Chondrocyte (in vitro differentiated cells): ENCODE data around the gene PDHB. TPM values are rescaled to one million over a fixed set of nuclear protein-coding genes. Genes with fewer than 3 reads are reported as not detected.

Source experiments
- DNase-seq: peaks from one replicate; pipeline ENCODE4 v3.0.0; 2021; ENCODE audit warnings: mixed read lengths, low spot score
- H3K27ac Mint-ChIP-seq: one replicate; pipeline ENCODE4 v1.8.0; 2021; ENCODE audit warnings: mild to moderate bottlenecking, moderate library complexity, mixed read lengths; ENCODE audit not compliant: unreplicated experiment
- H3K27me3 Mint-ChIP-seq: 2 replicates; pipeline ENCODE4 v1.8.0; 2021; ENCODE audit warnings: low read depth, mixed read lengths
- H3K36me3 Mint-ChIP-seq: 2 replicates; pipeline ENCODE4 v1.8.0; 2021; ENCODE audit warnings: low read depth, mixed read lengths
- H3K4me1 Mint-ChIP-seq: 2 replicates; pipeline ENCODE4 v1.8.0; 2021; ENCODE audit warnings: low read depth, mild to moderate bottlenecking, mixed read lengths
- H3K4me3 Mint-ChIP-seq: one replicate; pipeline ENCODE4 v1.8.0; 2021; ENCODE audit warnings: mild to moderate bottlenecking, moderate library complexity, mixed read lengths; ENCODE audit not compliant: unreplicated experiment
- H3K9me3 Mint-ChIP-seq: 2 replicates; pipeline ENCODE4 v1.8.0; 2021; ENCODE audit warnings: low read depth, mixed read lengths
- total RNA-seq: library from RNA; stranded (reverse); gene quantifications from 3 replicates; pipeline ENCODE4 v1.2.1, GENCODE V29; 2021
- TF ChIP-seq, protein P1 (sequence below): fragments of 200-600 bp; sonication (generic); IDR thresholded peaks from 2 replicates; pipeline ENCODE4 v1.5.0; 2021; ENCODE audit warnings: antibody characterized with exemption, mild to moderate bottlenecking, moderate library complexity

Gene PDHB
- total RNA-seq, 1 donor from 2014 or later, result 84.7 TPM

DNA sequence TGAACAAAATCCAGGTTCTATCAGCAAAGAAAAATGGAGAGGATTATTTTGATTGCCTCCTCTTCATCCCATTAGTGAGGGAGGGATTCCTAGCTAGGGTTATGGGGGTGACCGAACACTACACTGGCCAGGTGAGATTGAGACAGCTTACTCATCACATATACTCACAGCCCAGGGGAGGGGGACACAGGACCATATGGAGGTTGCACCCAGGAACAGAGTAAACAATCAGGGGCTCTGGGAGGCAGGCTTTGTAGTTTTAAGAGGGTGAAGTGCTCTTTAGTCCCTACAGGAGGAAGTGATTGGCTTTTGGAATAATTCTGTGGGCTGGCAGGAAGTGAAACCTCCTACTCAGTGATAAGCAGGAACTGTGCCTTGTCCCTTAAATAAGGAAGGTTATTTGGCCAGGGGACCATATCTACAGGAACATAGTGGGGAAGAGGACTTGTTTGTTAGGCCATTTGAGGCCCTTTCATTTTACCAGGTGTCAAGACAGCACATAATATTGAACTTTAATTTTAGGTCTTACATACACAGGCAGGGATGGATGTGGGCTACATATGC lies 40.8 kb upstream of the PDHB start:
- Mint-ChIP-seq H3K4me1 (peaks cover 38% of the 10 kb centered on the region), H3K27me3 (no peaks in the 10 kb centered on the region), H3K27ac (no peak overlapping the region), H3K9me3 (peaks cover 5% of the 10 kb centered on the region), H3K36me3 (peaks cover 4% of the 10 kb centered on the region), H3K4me3 (no peak overlapping the region)
- DNase-seq, result no peak
- TF ChIP-seq, protein P1, sequence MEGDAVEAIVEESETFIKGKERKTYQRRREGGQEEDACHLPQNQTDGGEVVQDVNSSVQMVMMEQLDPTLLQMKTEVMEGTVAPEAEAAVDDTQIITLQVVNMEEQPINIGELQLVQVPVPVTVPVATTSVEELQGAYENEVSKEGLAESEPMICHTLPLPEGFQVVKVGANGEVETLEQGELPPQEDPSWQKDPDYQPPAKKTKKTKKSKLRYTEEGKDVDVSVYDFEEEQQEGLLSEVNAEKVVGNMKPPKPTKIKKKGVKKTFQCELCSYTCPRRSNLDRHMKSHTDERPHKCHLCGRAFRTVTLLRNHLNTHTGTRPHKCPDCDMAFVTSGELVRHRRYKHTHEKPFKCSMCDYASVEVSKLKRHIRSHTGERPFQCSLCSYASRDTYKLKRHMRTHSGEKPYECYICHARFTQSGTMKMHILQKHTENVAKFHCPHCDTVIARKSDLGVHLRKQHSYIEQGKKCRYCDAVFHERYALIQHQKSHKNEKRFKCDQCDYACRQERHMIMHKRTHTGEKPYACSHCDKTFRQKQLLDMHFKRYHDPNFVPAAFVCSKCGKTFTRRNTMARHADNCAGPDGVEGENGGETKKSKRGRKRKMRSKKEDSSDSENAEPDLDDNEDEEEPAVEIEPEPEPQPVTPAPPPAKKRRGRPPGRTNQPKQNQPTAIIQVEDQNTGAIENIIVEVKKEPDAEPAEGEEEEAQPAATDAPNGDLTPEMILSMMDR, result no peak

DNA sequence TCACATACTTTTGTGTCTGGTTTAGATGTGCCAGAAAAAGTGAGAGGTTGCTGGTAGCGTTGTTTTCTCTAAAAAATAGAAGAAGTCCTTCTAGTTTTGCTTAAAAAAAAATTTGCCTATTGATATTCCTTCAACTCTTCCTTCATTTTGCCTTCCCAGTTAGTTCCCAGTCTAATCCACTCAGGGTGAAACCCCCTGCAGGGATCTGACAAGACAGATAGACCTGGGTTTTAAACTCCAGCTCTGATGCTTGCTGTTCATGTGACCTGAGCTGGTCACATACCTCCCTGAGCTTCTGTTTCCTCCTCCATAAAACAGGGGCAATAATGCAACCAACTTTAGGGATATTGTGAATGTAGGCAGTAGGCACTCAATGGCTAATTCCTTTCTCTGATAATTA lies 39.6 kb upstream of the PDHB start:
- peaks cover 38% of the 10 kb centered on the region for H3K4me1 Mint-ChIP-seq
- no peak overlapping the region for H3K4me3 Mint-ChIP-seq
- no peaks in the 10 kb centered on the region for H3K36me3 Mint-ChIP-seq
- TF ChIP-seq, protein P1, result no peak
- no peaks in the 10 kb centered on the region for H3K9me3 Mint-ChIP-seq
- H3K27me3 Mint-ChIP-seq, result no peaks in the 10 kb centered on the region
- H3K27ac Mint-ChIP-seq, result no peak overlapping the region
- DNase-seq, result no peak

- Mint-ChIP-seq H3K4me3 (no peak overlapping the region), H3K27ac (peak overlapping the region; percentile 55), H3K9me3 (no peaks in the 10 kb centered on the region), H3K36me3 (no peaks in the 10 kb centered on the region), H3K27me3 (no peaks in the 10 kb centered on the region), H3K4me1 (peaks cover 38% of the 10 kb centered on the region)
- TF ChIP-seq, protein P1, result no peak
- no peak for DNase-seq
These were observed 37.6 kb upstream of the PDHB start for GRCh38 chr3:58471025-58471887.

- H3K9me3 Mint-ChIP-seq, result no peaks in the 10 kb centered on the region
- no peak overlapping the region for H3K4me3 Mint-ChIP-seq
- no peaks in the 10 kb centered on the region for H3K36me3 Mint-ChIP-seq
- DNase-seq, result no peak
- H3K27ac Mint-ChIP-seq, result peak overlapping the region; percentile 55
- no peaks in the 10 kb centered on the region for H3K27me3 Mint-ChIP-seq
- TF ChIP-seq, protein P1, result no peak
- H3K4me1 Mint-ChIP-seq, result peaks cover 41% of the 10 kb centered on the region
These were observed 36.9 kb upstream of the PDHB start for GRCh38 chr3:58470363-58471024.

DNA sequence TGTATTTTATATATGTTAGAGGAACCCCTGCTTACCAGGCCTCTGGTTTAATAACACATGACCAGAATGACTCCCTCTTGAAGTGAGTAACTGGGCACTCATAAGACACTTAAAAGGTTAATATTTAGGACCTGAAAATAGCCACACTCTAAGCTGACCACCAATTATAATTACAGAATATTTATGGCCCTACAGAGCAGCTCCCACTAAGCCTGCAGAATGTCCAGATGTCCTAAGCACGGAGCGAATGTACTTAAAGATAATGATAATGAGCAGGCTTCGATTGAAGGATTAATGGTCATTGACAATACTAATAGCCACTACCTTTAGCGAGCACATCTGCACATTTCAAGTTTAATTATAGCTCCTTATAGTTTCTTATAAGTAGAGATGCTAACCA lies 35.5 kb upstream of the PDHB start:
- DNase-seq, result no peak
- Mint-ChIP-seq H3K36me3 (no peaks in the 10 kb centered on the region), H3K27ac (no peak overlapping the region), H3K27me3 (no peaks in the 10 kb centered on the region), H3K4me3 (no peak overlapping the region), H3K9me3 (no peaks in the 10 kb centered on the region), H3K4me1 (peaks cover 39% of the 10 kb centered on the region)
- TF ChIP-seq, protein P1, result no peak
